Measurements from ENCODE around the gene FAM53B.

- TF ChIP-seq POLR2A (IDR thresholded peaks at IDR 0.05; ENCODE audit: low read depth) (no peak), CTCF (IDR thresholded peaks at IDR 0.05) (no peak)
Measured at GRCh38 chr10:124624895-124625294, 119.3 kb downstream of the FAM53B start.

All from esophagus muscularis mucosa (tissue), 3 donors.